HUES64 (cell line): ENCODE results near the gene PARVA.
A peak's percentile ranks its signal among the peaks of the same experiment; 100 is the strongest.
"Not testable (repeated sequence)": the region's sequence is repeated elsewhere in the genome, so short reads cannot be mapped to it uniquely, and the experiment has no call there.

Experiments
- H3K27ac ChIP-seq: 2 replicates; pipeline ENCODE4 v1.7.0; 2013; ENCODE audit warnings: low read depth, low read length, inconsistent platforms
- H3K27me3 ChIP-seq: 2 replicates; pipeline ENCODE4 v1.6.1; 2013; ENCODE audit warnings: mild to moderate bottlenecking, low read length; ENCODE audit not compliant: insufficient read depth
- H3K36me3 ChIP-seq: 2 replicates; pipeline ENCODE4 v1.6.1; 2013; ENCODE audit warnings: mild to moderate bottlenecking, low read length; ENCODE audit not compliant: insufficient read depth
- H3K4me1 ChIP-seq: 2 replicates; pipeline ENCODE4 v1.6.1; 2013; ENCODE audit warnings: mild to moderate bottlenecking, low read length, moderate library complexity; ENCODE audit not compliant: insufficient read depth
- H3K4me3 ChIP-seq: 2 replicates; pipeline ENCODE4 v1.5.1; 2013; ENCODE audit warnings: mild to moderate bottlenecking, low read length, moderate library complexity
- H3K9ac ChIP-seq: 2 replicates; pipeline ENCODE4 v1.6.1; 2013; ENCODE audit warnings: mild to moderate bottlenecking, low read depth, low read length
- H3K9me3 ChIP-seq: 2 replicates; pipeline ENCODE4 v1.6.1; 2013; ENCODE audit warnings: low read depth, low read length; ENCODE audit not compliant: insufficient read depth
- WGBS: fragments of 150-250, 120-280 bp; methylation state at CpG from one replicate; pipeline ENCODE4 v1.1.7; 2013; ENCODE audit warnings: missing lambda C conversion rate; 5-methylcytosine and 5-hydroxymethylcytosine counted together

The PARVA gene

GRCh38 chr11:12358302-12359188 is 18.8 kb upstream of the PARVA start:
- Histone ChIP-seq H3K27ac (no peak overlapping the region), H3K4me3 (no peak overlapping the region), H3K27me3 (no peaks in the 10 kb centered on the region), H3K4me1 (0 out of 2 replicates have a peak, but pooled peaks cover 11% of the 10 kb centered on the region), H3K9me3 (no peaks in the 10 kb centered on the region), H3K9ac (no peak overlapping the region), H3K36me3 (no peaks in the 10 kb centered on the region)
- 90% methylated on average over 12 of the region's 12 CpGs for WGBS

- Histone ChIP-seq H3K27me3 (no peaks in the 10 kb centered on the region), H3K9me3 (no peaks in the 10 kb centered on the region), H3K4me1 (0 out of 2 replicates have a peak, but pooled peaks cover 11% of the 10 kb centered on the region), H3K9ac (no peak overlapping the region), H3K27ac (no peak overlapping the region), H3K36me3 (no peaks in the 10 kb centered on the region), H3K4me3 (no peak overlapping the region)
- WGBS: 97% methylated on average over 5 of the region's 5 CpGs
Observed at GRCh38 chr11:12359761-12360160, 17.6 kb upstream of the PARVA start.

- H3K36me3 ChIP-seq: no peaks in the 10 kb centered on the region
- no peak overlapping the region for H3K27ac ChIP-seq
- no peak overlapping the region for H3K4me3 ChIP-seq
- H3K9ac ChIP-seq: no peak overlapping the region
- 93% methylated on average over 3 of the region's 3 CpGs for WGBS
- H3K4me1 ChIP-seq: peaks cover 18% of the 10 kb centered on the region; the same call in 1 of the 2 replicates
- H3K9me3 ChIP-seq: no peaks in the 10 kb centered on the region
- no peaks in the 10 kb centered on the region for H3K27me3 ChIP-seq
Observed at GRCh38 chr11:12361682-12362081, 15.7 kb upstream of the PARVA start.

GRCh38 chr11:12362857-12363256 is 14.5 kb upstream of the PARVA start:
- Histone ChIP-seq H3K4me1 (peaks cover 15% of the 10 kb centered on the region; the same call in 1 of the 2 replicates), H3K27me3 (no peaks in the 10 kb centered on the region), H3K9me3 (no peaks in the 10 kb centered on the region), H3K4me3 (no peak overlapping the region), H3K27ac (no peak overlapping the region), H3K36me3 (no peaks in the 10 kb centered on the region), H3K9ac (no peak overlapping the region)
- WGBS: 44% methylated on average over 2 of the region's 2 CpGs

- Histone ChIP-seq H3K27ac (no peak overlapping the region), H3K4me3 (no peak overlapping the region), H3K4me1 (peaks cover 15% of the 10 kb centered on the region; the same call in 1 of the 2 replicates), H3K36me3 (no peaks in the 10 kb centered on the region), H3K9ac (no peak overlapping the region), H3K27me3 (no peaks in the 10 kb centered on the region), H3K9me3 (no peaks in the 10 kb centered on the region)
- WGBS: 100% methylated on average over 1 of the region's 1 CpG
Observed at GRCh38 chr11:12363373-12363772, 14.0 kb upstream of the PARVA start.

- not testable (repeated sequence) for H3K27me3 ChIP-seq, H3K36me3 ChIP-seq, H3K4me1 ChIP-seq, H3K9me3 ChIP-seq, H3K9ac ChIP-seq, H3K27ac ChIP-seq
- WGBS: 44% methylated on average over 14 of the region's 14 CpGs
- peak overlapping the region; percentile 31 for H3K4me3 ChIP-seq
Observed at GRCh38 chr11:12365965-12366575, 11.3 kb upstream of the PARVA start.

- not testable (repeated sequence) for H3K4me3 ChIP-seq, H3K4me1 ChIP-seq, H3K36me3 ChIP-seq, H3K9ac ChIP-seq, H3K27ac ChIP-seq, H3K9me3 ChIP-seq, H3K27me3 ChIP-seq
- WGBS: 97% methylated on average over 6 of the region's 6 CpGs
Observed at GRCh38 chr11:12367057-12367456, 10.3 kb upstream of the PARVA start.

GRCh38 chr11:12372111-12372510 is 5.3 kb upstream of the PARVA start:
- Histone ChIP-seq H3K4me1 (peaks cover 6% of the 10 kb centered on the region; the same call in 1 of the 2 replicates), H3K4me3 (no peak overlapping the region), H3K27me3 (peaks cover 24% of the 10 kb centered on the region), H3K27ac (no peak overlapping the region), H3K9me3 (no peaks in the 10 kb centered on the region), H3K36me3 (no peaks in the 10 kb centered on the region), H3K9ac (no peak overlapping the region)
- WGBS: 48% methylated on average over 1 of the region's 1 CpG

GRCh38 chr11:12375720-12376119 is 1.7 kb upstream of the PARVA start:
- Histone ChIP-seq H3K27me3 (peaks cover 24% of the 10 kb centered on the region), H3K4me1 (peaks cover 6% of the 10 kb centered on the region; the same call in 1 of the 2 replicates), H3K27ac (no peak overlapping the region), H3K36me3 (no peaks in the 10 kb centered on the region), H3K9me3 (no peaks in the 10 kb centered on the region), H3K4me3 (no peak overlapping the region), H3K9ac (no peak overlapping the region)
- WGBS: 97% methylated on average over 5 of the region's 7 CpGs

- Histone ChIP-seq H3K27ac (peak overlapping the region; percentile 90), H3K27me3 (peaks cover 24% of the 10 kb centered on the region), H3K36me3 (no peaks in the 10 kb centered on the region), H3K4me1 (peaks cover 6% of the 10 kb centered on the region; the same call in 1 of the 2 replicates), H3K4me3 (peak overlapping the region; percentile 78), H3K9me3 (no peaks in the 10 kb centered on the region), H3K9ac (peak overlapping the region; percentile 89)
- 61% methylated on average over 14 of the region's 14 CpGs for WGBS
Observed at GRCh38 chr11:12376259-12377081, 901 bp upstream of the PARVA start.
